Nephron (organoid): ENCODE data around the gene FHOD1.

Experiments used
- H3K27ac Mint-ChIP-seq, 3 experiments: 2 replicates each; pipeline ENCODE4 v1.8.0; 2020; ENCODE audit warnings: mixed read lengths in 3 of 3, mild to moderate bottlenecking in 2 of 3, moderate library complexity in 1 of 3
- H3K27me3 Mint-ChIP-seq: 2 replicates; pipeline ENCODE4 v1.8.0; 2021; ENCODE audit warnings: low read depth, mild to moderate bottlenecking, moderate library complexity, mixed read lengths
- H3K36me3 Mint-ChIP-seq: 2 replicates; pipeline ENCODE4 v1.8.0; 2020; ENCODE audit warnings: low read depth, mixed read lengths
- H3K4me1 Mint-ChIP-seq: 2 replicates; pipeline ENCODE4 v1.8.0; 2020; ENCODE audit warnings: mixed read lengths
- H3K4me3 Mint-ChIP-seq, 3 experiments: 2 replicates each; pipeline ENCODE4 v1.8.0; 2020; ENCODE audit warnings: mild to moderate bottlenecking in 3 of 3, mixed read lengths in 3 of 3, moderate library complexity in 2 of 3
- H3K9me3 Mint-ChIP-seq: 2 replicates; pipeline ENCODE4 v1.8.0; 2020; ENCODE audit warnings: mixed read lengths
- CTCF ChIP-seq, 3 experiments: fragments of 200-600 bp; sonication (generic); IDR thresholded peaks; one replicate each; pipeline ENCODE4 v1.5.0; 2021; ENCODE audit warnings: antibody characterized with exemption in 3 of 3; ENCODE audit not compliant: unreplicated experiment in 3 of 3

FHOD1 gene

GRCh38 chr16:67282447-67282805 lies 35.1 kb upstream of the FHOD1 start:
- no peaks in the 10 kb centered on the region for H3K36me3 Mint-ChIP-seq
- no peak overlapping the region for H3K4me3 Mint-ChIP-seq
- H3K4me1 Mint-ChIP-seq, result peaks cover 3% of the 10 kb centered on the region
- no peak for TF ChIP-seq CTCF (IDR thresholded peaks at IDR 0.05; ENCODE audit: unreplicated experiment in 3 of 3)
- peaks cover 6% of the 10 kb centered on the region for H3K27me3 Mint-ChIP-seq
- H3K9me3 Mint-ChIP-seq, result no peaks in the 10 kb centered on the region
- no peak overlapping the region for H3K27ac Mint-ChIP-seq

GRCh38 chr16:67281536-67282446 lies 34.5 kb upstream of the FHOD1 start:
- peak overlapping the region in 1 of 3 experiments; percentile 65 for H3K4me3 Mint-ChIP-seq
- H3K27me3 Mint-ChIP-seq, result peaks cover 3% of the 10 kb centered on the region
- no peak for TF ChIP-seq CTCF (IDR thresholded peaks at IDR 0.05; ENCODE audit: unreplicated experiment in 3 of 3)
- no peaks in the 10 kb centered on the region for H3K9me3 Mint-ChIP-seq
- no peak overlapping the region for H3K27ac Mint-ChIP-seq
- peaks cover 6% of the 10 kb centered on the region for H3K4me1 Mint-ChIP-seq
- H3K36me3 Mint-ChIP-seq, result no peaks in the 10 kb centered on the region

GRCh38 chr16:67280090-67281015 lies 33.1 kb upstream of the FHOD1 start:
- no peaks in the 10 kb centered on the region for H3K9me3 Mint-ChIP-seq
- H3K27ac Mint-ChIP-seq, result no peak overlapping the region
- H3K27me3 Mint-ChIP-seq, result peaks cover 3% of the 10 kb centered on the region
- H3K36me3 Mint-ChIP-seq, result no peaks in the 10 kb centered on the region
- peaks cover 10% of the 10 kb centered on the region for H3K4me1 Mint-ChIP-seq
- H3K4me3 Mint-ChIP-seq, result peak overlapping the region in 2 of 3 experiments; percentile 28 to 51
- TF ChIP-seq CTCF (IDR thresholded peaks at IDR 0.05; ENCODE audit: unreplicated experiment in 3 of 3), result no peak

- peaks cover 10% of the 10 kb centered on the region for H3K4me1 Mint-ChIP-seq
- H3K36me3 Mint-ChIP-seq, result no peaks in the 10 kb centered on the region
- TF ChIP-seq CTCF (IDR thresholded peaks at IDR 0.05; ENCODE audit: unreplicated experiment in 3 of 3), result peak; percentile 69 to 82 (median 72)
- peak within 1 kb of the TSS; percentile 74 to 81 (median 77) for H3K4me3 Mint-ChIP-seq
- no peaks in the 10 kb centered on the region for H3K9me3 Mint-ChIP-seq
- peaks cover 3% of the 10 kb centered on the region for H3K27me3 Mint-ChIP-seq
- no peak within 1 kb of the TSS for H3K27ac Mint-ChIP-seq
Measured at GRCh38 chr16:67279296-67280089, 32.2 kb upstream of the FHOD1 start, which contains the start of gene PLEKHG4. PLEKHG4 (plus strand) TSS chr16:67279532; CDS start chr16:67280045, 513 bp downstream.

- Mint-ChIP-seq H3K4me3 (peak overlapping the region; percentile 74 to 81 (median 77)), H3K27ac (no peak overlapping the region), H3K9me3 (no peaks in the 10 kb centered on the region), H3K36me3 (no peaks in the 10 kb centered on the region), H3K4me1 (peaks cover 10% of the 10 kb centered on the region), H3K27me3 (peaks cover 3% of the 10 kb centered on the region)
- no peak for TF ChIP-seq CTCF (IDR thresholded peaks at IDR 0.05; ENCODE audit: unreplicated experiment in 3 of 3)
Measured at GRCh38 chr16:67278773-67279295, 31.6 kb upstream of the FHOD1 start.
